ENCODE results near the gene AGPS.

The AGPS gene

GRCh38 chr2:177455187-177455586 is 62.6 kb downstream of the AGPS start:
- no peak for TF ChIP-seq TAF1 (IDR thresholded peaks at IDR 0.05; ENCODE audit: borderline replicate concordance, insufficient read depth, low read length)
- TF ChIP-seq SIN3A (IDR thresholded peaks at IDR 0.05; ENCODE audit: borderline replicate concordance, insufficient read depth, low read length) = no peak
- TF ChIP-seq REST (IDR thresholded peaks at IDR 0.05; ENCODE audit: insufficient read depth in 1 of 2, low read depth in 2 of 2, low read length in 2 of 2) = no peak
- TF ChIP-seq FOXP2 (optimal IDR thresholded peaks at IDR 0.05; ENCODE audit: borderline replicate concordance, extremely low read depth, extremely low read length, insufficient read depth) = no peak
- TF ChIP-seq POLR2AphosphoS5 (IDR thresholded peaks at IDR 0.05; ENCODE audit: low read depth, low read length) = no peak

- TF ChIP-seq FOXP2 (optimal IDR thresholded peaks at IDR 0.05; ENCODE audit: borderline replicate concordance, extremely low read depth, extremely low read length, insufficient read depth) = no peak
- TF ChIP-seq POLR2AphosphoS5 (IDR thresholded peaks at IDR 0.05; ENCODE audit: low read depth, low read length) = no peak
- TF ChIP-seq SIN3A (IDR thresholded peaks at IDR 0.05; ENCODE audit: borderline replicate concordance, insufficient read depth, low read length) = no peak
- no peak for TF ChIP-seq TAF1 (IDR thresholded peaks at IDR 0.05; ENCODE audit: borderline replicate concordance, insufficient read depth, low read length)
- TF ChIP-seq REST (IDR thresholded peaks at IDR 0.05; ENCODE audit: insufficient read depth in 1 of 2, low read depth in 2 of 2, low read length in 2 of 2) = no peak
Measured at GRCh38 chr2:177460973-177461585, 68.5 kb downstream of the AGPS start.

- no peak for TF ChIP-seq POLR2AphosphoS5 (IDR thresholded peaks at IDR 0.05; ENCODE audit: low read depth, low read length)
Measured at GRCh38 chr2:177464549-177464948, 72.0 kb downstream of the AGPS start.

GRCh38 chr2:177465400-177466138 is 73.0 kb downstream of the AGPS start:
- no peak for TF ChIP-seq FOXP2 (optimal IDR thresholded peaks at IDR 0.05; ENCODE audit: borderline replicate concordance, extremely low read depth, extremely low read length, insufficient read depth)

- TF ChIP-seq TAF1 (IDR thresholded peaks at IDR 0.05; ENCODE audit: borderline replicate concordance, insufficient read depth, low read length) (no peak), SIN3A (IDR thresholded peaks at IDR 0.05; ENCODE audit: borderline replicate concordance, insufficient read depth, low read length) (no peak), POLR2AphosphoS5 (IDR thresholded peaks at IDR 0.05; ENCODE audit: low read depth, low read length) (no peak), REST (IDR thresholded peaks at IDR 0.05; ENCODE audit: insufficient read depth in 1 of 2, low read depth in 2 of 2, low read length in 2 of 2) (no peak), FOXP2 (optimal IDR thresholded peaks at IDR 0.05; ENCODE audit: borderline replicate concordance, extremely low read depth, extremely low read length, insufficient read depth) (no peak)
Measured at GRCh38 chr2:177466337-177467195, 74.0 kb downstream of the AGPS start.

GRCh38 chr2:177467646-177468045 is 75.1 kb downstream of the AGPS start:
- TF ChIP-seq POLR2AphosphoS5 (IDR thresholded peaks at IDR 0.05; ENCODE audit: low read depth, low read length) = no peak
- no peak for TF ChIP-seq SIN3A (IDR thresholded peaks at IDR 0.05; ENCODE audit: borderline replicate concordance, insufficient read depth, low read length)
- no peak for TF ChIP-seq FOXP2 (optimal IDR thresholded peaks at IDR 0.05; ENCODE audit: borderline replicate concordance, extremely low read depth, extremely low read length, insufficient read depth)
- TF ChIP-seq TAF1 (IDR thresholded peaks at IDR 0.05; ENCODE audit: borderline replicate concordance, insufficient read depth, low read length) = no peak
- TF ChIP-seq REST (IDR thresholded peaks at IDR 0.05; ENCODE audit: insufficient read depth in 1 of 2, low read depth in 2 of 2, low read length in 2 of 2) = no peak
